OCI-LY1 (cell line): Measurements from ENCODE around the gene ACAD11.

Experiments
- H2AFZ ChIP-seq: fragments of 200-600 bp; sonication (generic), shearing (Covaris generic); 2 replicates; pipeline ENCODE4 v1.6.0; 2014; ENCODE audit warnings: antibody characterized with exemption, mild to moderate bottlenecking, low read length
- H3F3A ChIP-seq: fragments of 200-600 bp; sonication (generic), shearing (Covaris generic); 2 replicates; pipeline ENCODE4 v1.6.0; 2014; ENCODE audit warnings: mild to moderate bottlenecking, antibody characterized with exemption, low read length, moderate library complexity; ENCODE audit not compliant: insufficient read depth
- H3K27ac ChIP-seq: fragments of 200-600 bp; sonication (generic); 2 replicates; pipeline ENCODE4 v1.5.1; 2014; ENCODE audit warnings: low read length, mixed run types, mild to moderate bottlenecking, low read depth; ENCODE audit not compliant: poor library complexity, severe bottlenecking
- H3K27me3 ChIP-seq: fragments of 200-600 bp; sonication (generic); 2 replicates; pipeline ENCODE4 v1.6.0; 2014; ENCODE audit warnings: antibody characterized with exemption, mild to moderate bottlenecking, low read length, moderate library complexity; ENCODE audit not compliant: insufficient read depth
- H3K36me3 ChIP-seq: fragments of 200-600 bp; sonication (generic); 2 replicates; pipeline ENCODE4 v1.6.1; 2014; ENCODE audit warnings: mild to moderate bottlenecking, antibody characterized with exemption, low read length, moderate library complexity, mixed read lengths; ENCODE audit not compliant: insufficient read depth
- H3K4me1 ChIP-seq: fragments of 200-600 bp; sonication (generic); 2 replicates; pipeline ENCODE4 v1.5.1; 2014; ENCODE audit warnings: mild to moderate bottlenecking, low read length, moderate library complexity; ENCODE audit not compliant: insufficient read depth, severe bottlenecking
- H3K4me2 ChIP-seq: fragments of 200-600 bp; sonication (generic), shearing (Covaris generic); 2 replicates; pipeline ENCODE4 v1.6.1; 2014; ENCODE audit warnings: low read length
- H3K4me3 ChIP-seq: fragments of 200-600 bp; sonication (generic); 2 replicates; pipeline ENCODE4 v1.5.1; 2014; ENCODE audit warnings: low read length, low read depth, mild to moderate bottlenecking, mixed read lengths; ENCODE audit not compliant: poor library complexity, severe bottlenecking
- H3K79me2 ChIP-seq: fragments of 200-600 bp; shearing (Covaris generic); 2 replicates; pipeline ENCODE4 v1.6.1; 2016; ENCODE audit warnings: mixed run types, low read length, mixed read lengths; ENCODE audit not compliant: insufficient read depth
- H3K9ac ChIP-seq: fragments of 200-600 bp; sonication (generic), shearing (Covaris generic); 2 replicates; pipeline ENCODE4 v1.6.1; 2014; ENCODE audit warnings: mild to moderate bottlenecking, low read length, mixed read lengths
- H3K9me2 ChIP-seq: fragments of 200-600 bp; sonication (generic), shearing (Covaris generic); 2 replicates; pipeline ENCODE4 v1.6.1; 2014; ENCODE audit warnings: low read depth, mild to moderate bottlenecking, low read length, mixed read lengths
- H3K9me3 ChIP-seq: fragments of 200-600 bp; shearing (Covaris generic); 2 replicates; pipeline ENCODE4 v1.6.1; 2014; ENCODE audit warnings: low read length, mixed read lengths
- H4K20me1 ChIP-seq: fragments of 200-600 bp; sonication (generic), shearing (Covaris generic); 2 replicates; pipeline ENCODE4 v1.6.0; 2016; ENCODE audit warnings: mild to moderate bottlenecking, low read length; ENCODE audit not compliant: insufficient read depth
- EZH2 ChIP-seq: fragments of 200-600 bp; sonication (generic), shearing (Covaris generic); IDR thresholded peaks from 2 replicates; pipeline ENCODE4 v1.8.0; 2017; ENCODE audit warnings: borderline replicate concordance, mixed run types, mild to moderate bottlenecking, antibody characterized with exemption, low read length, moderate library complexity, mixed read lengths
- TF ChIP-seq, protein P1 (sequence below): fragments of 200-600 bp; sonication (generic), shearing (Covaris generic); IDR thresholded peaks from 2 replicates; pipeline ENCODE4 v1.5.1; 2017; ENCODE audit warnings: mild to moderate bottlenecking, antibody characterized with exemption, low read length, moderate library complexity, mixed read lengths

ACAD11 gene

GRCh38 chr3:132654190-132654589 is 5.4 kb downstream of the ACAD11 start:
- Histone ChIP-seq H3K9ac (no peak overlapping the region), H3K36me3 (no peaks in the 10 kb centered on the region), H3K4me3 (no peak overlapping the region), H3K9me3 (no peaks in the 10 kb centered on the region), H3F3A (no peaks in the 10 kb centered on the region), H3K79me2 (no peaks in the 10 kb centered on the region; the same call in 1 of the 2 replicates), H3K4me2 (no peak overlapping the region), H2AFZ (no peak overlapping the region), H3K27me3 (no peaks in the 10 kb centered on the region), H4K20me1 (no peaks in the 10 kb centered on the region), H3K4me1 (peaks cover 14% of the 10 kb centered on the region), H3K9me2 (no peaks in the 10 kb centered on the region), H3K27ac (no peak overlapping the region)
- TF ChIP-seq, protein P1, sequence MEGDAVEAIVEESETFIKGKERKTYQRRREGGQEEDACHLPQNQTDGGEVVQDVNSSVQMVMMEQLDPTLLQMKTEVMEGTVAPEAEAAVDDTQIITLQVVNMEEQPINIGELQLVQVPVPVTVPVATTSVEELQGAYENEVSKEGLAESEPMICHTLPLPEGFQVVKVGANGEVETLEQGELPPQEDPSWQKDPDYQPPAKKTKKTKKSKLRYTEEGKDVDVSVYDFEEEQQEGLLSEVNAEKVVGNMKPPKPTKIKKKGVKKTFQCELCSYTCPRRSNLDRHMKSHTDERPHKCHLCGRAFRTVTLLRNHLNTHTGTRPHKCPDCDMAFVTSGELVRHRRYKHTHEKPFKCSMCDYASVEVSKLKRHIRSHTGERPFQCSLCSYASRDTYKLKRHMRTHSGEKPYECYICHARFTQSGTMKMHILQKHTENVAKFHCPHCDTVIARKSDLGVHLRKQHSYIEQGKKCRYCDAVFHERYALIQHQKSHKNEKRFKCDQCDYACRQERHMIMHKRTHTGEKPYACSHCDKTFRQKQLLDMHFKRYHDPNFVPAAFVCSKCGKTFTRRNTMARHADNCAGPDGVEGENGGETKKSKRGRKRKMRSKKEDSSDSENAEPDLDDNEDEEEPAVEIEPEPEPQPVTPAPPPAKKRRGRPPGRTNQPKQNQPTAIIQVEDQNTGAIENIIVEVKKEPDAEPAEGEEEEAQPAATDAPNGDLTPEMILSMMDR = no peak

DNA sequence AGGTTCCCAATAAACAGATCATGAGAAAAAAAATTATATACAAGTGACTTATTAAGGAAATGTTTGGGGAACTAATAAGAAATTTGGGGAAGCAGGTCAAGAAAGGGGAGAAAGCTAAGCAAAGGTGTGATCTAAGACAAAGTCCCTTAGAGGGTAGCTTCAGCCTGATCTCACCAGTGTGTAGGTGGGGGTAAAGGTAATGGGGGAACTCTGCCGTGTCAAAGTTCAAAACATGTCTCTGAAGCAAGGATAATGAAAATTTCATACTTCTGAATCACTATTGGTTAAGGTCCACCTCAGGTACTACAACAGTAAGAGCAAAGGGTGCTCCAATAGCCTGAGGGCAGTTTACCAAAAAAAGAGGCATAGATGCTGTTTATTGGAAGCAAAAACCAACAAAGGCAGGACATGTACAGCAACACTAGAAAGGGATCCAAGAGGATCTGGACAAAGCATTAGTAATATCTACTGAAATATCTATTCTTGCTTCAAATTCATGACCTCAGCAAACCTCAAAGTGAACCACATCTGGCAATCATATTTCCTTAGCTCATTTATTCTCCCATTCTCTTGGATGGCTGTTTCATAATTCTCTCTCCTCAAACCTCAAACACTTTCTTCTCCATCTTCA is 6.9 kb downstream of the ACAD11 start:
- Histone ChIP-seq H3K27ac (no peak overlapping the region), H3K9me3 (no peaks in the 10 kb centered on the region), H2AFZ (no peak overlapping the region), H3K79me2 (no peaks in the 10 kb centered on the region), H3K9me2 (no peaks in the 10 kb centered on the region), H3F3A (no peaks in the 10 kb centered on the region), H3K4me1 (no peaks in the 10 kb centered on the region), H3K27me3 (no peaks in the 10 kb centered on the region), H3K36me3 (no peaks in the 10 kb centered on the region), H4K20me1 (no peaks in the 10 kb centered on the region), H3K9ac (no peak overlapping the region), H3K4me3 (no peak overlapping the region), H3K4me2 (no peak overlapping the region)
- TF ChIP-seq EZH2 = no peak
- TF ChIP-seq, protein P1 = no peak

DNA sequence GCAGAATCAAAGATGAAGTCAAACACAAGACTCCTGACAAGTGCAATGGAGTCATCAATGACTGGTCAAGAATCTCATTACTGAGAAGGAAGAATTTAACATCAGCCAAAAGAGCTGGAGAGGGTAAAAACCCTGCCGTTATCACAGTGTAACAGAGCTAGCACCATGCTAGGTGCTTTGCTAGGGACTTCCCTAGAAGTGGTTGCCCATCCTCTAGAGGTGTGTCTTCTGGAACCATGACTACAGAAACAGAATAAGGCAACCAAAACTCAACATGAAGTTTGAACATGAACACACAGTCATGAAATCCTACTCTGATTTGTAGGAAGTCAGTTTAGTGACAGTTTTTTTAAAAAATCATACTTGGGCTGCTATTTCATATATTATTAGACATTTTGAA is 9.5 kb downstream of the ACAD11 start:
- no peaks in the 10 kb centered on the region for H4K20me1 ChIP-seq
- H3K36me3 ChIP-seq = no peaks in the 10 kb centered on the region
- H3K9me2 ChIP-seq = no peaks in the 10 kb centered on the region
- no peaks in the 10 kb centered on the region for H3K4me1 ChIP-seq
- no peak overlapping the region for H3K4me2 ChIP-seq
- H3K9me3 ChIP-seq = no peaks in the 10 kb centered on the region
- no peak for TF ChIP-seq EZH2
- TF ChIP-seq, protein P1 = no peak
- H3K79me2 ChIP-seq = no peaks in the 10 kb centered on the region
- no peaks in the 10 kb centered on the region for H3K27me3 ChIP-seq
- no peak overlapping the region for H3K9ac ChIP-seq
- H3K27ac ChIP-seq = no peak overlapping the region
- H3K4me3 ChIP-seq = no peak overlapping the region
- no peaks in the 10 kb centered on the region for H3F3A ChIP-seq
- no peak overlapping the region for H2AFZ ChIP-seq
